22Rv1 (cell line): Measurements from ENCODE around the gene STAT5A.

Experiments used
- H3K27ac ChIP-seq: fragments of 450-650 bp; 2 replicates; pipeline ENCODE4 v1.5.1; 2017
- CTCF ChIP-seq: fragments of 450-650 bp; IDR thresholded peaks from 2 replicates; pipeline ENCODE4 v1.5.1; 2017; ENCODE audit warnings: mild to moderate bottlenecking
- ZFX ChIP-seq: fragments of 450-650 bp; IDR thresholded peaks from 2 replicates; pipeline ENCODE4 v1.6.1; 2017; ENCODE audit warnings: antibody characterized with exemption, borderline replicate concordance

Gene STAT5A

GRCh38 chr17:42283241-42284023 lies 4.9 kb upstream of the STAT5A start:
- H3K27ac ChIP-seq, result no peak overlapping the region
- TF ChIP-seq CTCF (no peak), ZFX (no peak)

GRCh38 chr17:42284024-42284369 lies 4.3 kb upstream of the STAT5A start:
- TF ChIP-seq ZFX, result no peak
- TF ChIP-seq CTCF, result no peak
- no peak overlapping the region for H3K27ac ChIP-seq

GRCh38 chr17:42284566-42284965 lies 3.7 kb upstream of the STAT5A start:
- TF ChIP-seq CTCF (no peak), ZFX (no peak)
- H3K27ac ChIP-seq, result no peak overlapping the region

GRCh38 chr17:42285346-42286050 lies 2.8 kb upstream of the STAT5A start:
- TF ChIP-seq ZFX (no peak), CTCF (no peak)
- H3K27ac ChIP-seq, result no peak overlapping the region

GRCh38 chr17:42286411-42287221 lies 1.7 kb upstream of the STAT5A start:
- no peak for TF ChIP-seq ZFX
- no peak for TF ChIP-seq CTCF
- H3K27ac ChIP-seq, result no peak overlapping the region

GRCh38 chr17:42287305-42287976 lies 857 bp upstream of the STAT5A start:
- no peak overlapping the region for H3K27ac ChIP-seq
- TF ChIP-seq CTCF (no peak), ZFX (no peak)
